ENCODE results near the gene AKNAD1.

DNA sequence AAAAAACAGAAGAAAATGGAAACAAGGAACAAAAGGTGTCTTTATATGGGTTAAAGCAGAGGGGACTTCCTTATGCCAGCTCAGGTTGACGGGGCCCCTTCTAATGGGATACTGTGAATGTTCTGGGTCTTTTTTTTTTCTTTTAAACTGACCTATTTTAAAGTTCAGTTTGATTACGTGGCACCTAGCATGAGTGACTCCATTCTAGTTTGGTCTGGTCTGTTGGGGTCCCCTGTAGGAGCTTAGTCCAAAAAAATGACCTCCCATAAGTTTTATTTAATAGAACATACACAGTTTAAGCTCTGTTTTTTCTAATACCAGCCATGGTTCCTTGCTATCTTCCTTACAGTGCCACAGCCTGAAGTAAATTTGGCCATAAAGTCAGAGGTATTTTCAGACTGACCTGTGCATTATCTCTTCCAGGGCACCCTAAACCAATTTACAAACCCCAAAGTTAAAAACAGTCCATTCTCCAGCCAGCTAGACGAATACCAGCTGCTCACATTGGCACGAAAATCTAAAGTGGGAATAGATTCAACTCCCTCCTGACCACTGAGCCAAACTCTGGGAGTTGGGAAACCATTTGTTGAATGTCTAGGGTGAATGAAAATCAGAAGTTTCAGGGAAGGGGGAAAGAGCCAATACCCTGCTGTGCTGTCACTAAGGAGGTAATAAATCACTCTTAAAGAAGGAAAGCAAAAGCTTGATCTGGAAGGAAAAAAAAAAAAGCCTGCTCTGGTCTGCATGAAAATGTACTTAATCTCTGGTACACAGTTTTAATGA lies 42.4 kb downstream of the AKNAD1 start:
- no peak for TF ChIP-seq JUN (CRISPR knock-in tag; IDR thresholded peaks at IDR 0.05)
- TF ChIP-seq ZNF121 (CRISPR knock-in tag; IDR thresholded peaks at IDR 0.05): no peak
- TF ChIP-seq, protein P1, sequence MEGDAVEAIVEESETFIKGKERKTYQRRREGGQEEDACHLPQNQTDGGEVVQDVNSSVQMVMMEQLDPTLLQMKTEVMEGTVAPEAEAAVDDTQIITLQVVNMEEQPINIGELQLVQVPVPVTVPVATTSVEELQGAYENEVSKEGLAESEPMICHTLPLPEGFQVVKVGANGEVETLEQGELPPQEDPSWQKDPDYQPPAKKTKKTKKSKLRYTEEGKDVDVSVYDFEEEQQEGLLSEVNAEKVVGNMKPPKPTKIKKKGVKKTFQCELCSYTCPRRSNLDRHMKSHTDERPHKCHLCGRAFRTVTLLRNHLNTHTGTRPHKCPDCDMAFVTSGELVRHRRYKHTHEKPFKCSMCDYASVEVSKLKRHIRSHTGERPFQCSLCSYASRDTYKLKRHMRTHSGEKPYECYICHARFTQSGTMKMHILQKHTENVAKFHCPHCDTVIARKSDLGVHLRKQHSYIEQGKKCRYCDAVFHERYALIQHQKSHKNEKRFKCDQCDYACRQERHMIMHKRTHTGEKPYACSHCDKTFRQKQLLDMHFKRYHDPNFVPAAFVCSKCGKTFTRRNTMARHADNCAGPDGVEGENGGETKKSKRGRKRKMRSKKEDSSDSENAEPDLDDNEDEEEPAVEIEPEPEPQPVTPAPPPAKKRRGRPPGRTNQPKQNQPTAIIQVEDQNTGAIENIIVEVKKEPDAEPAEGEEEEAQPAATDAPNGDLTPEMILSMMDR (CRISPR knock-in tag; IDR thresholded peaks at IDR 0.05): no peak
- TF ChIP-seq HCFC1 (IDR thresholded peaks at IDR 0.05; ENCODE audit: low read depth, low read length): no peak
- TF ChIP-seq EED (CRISPR knock-in tag; IDR thresholded peaks at IDR 0.05): no peak
- no peak for TF ChIP-seq POLR2A (IDR thresholded peaks at IDR 0.05; ENCODE audit: insufficient read depth in 1 of 2, low read depth in 2 of 2, low read length in 2 of 2)
- TF ChIP-seq MXI1 (IDR thresholded peaks at IDR 0.05; ENCODE audit: borderline replicate concordance, low read depth, low read length): no peak
- TF ChIP-seq CREM (IDR thresholded peaks at IDR 0.05): no peak
- TF ChIP-seq CREM (CRISPR knock-in tag; IDR thresholded peaks at IDR 0.05): no peak
- no peak for TF ChIP-seq RFX5 (IDR thresholded peaks at IDR 0.05; ENCODE audit: low read depth, low read length)
- TF ChIP-seq ZFP41 (CRISPR knock-in tag; IDR thresholded peaks at IDR 0.05; ENCODE audit: borderline replicate concordance): no peak
- TF ChIP-seq YY1 (IDR thresholded peaks at IDR 0.05; ENCODE audit: insufficient read depth, insufficient replicate concordance, low read depth, low read length): no peak
- no peak for TF ChIP-seq ZNF282 (IDR thresholded peaks at IDR 0.05; ENCODE audit: partially characterized antibody)
- no peak for TF ChIP-seq PHF21A (CRISPR knock-in tag; IDR thresholded peaks at IDR 0.05)
- TF ChIP-seq ESRRA (CRISPR knock-in tag; IDR thresholded peaks at IDR 0.05; ENCODE audit: low read depth): no peak
